Esophagus (tissue), 2 donors: ENCODE data around the gene FAM43A. TPM values are rescaled to one million over a fixed set of nuclear protein-coding genes. Genes with fewer than 3 reads are reported as not detected.

Experiments
- H3K27ac ChIP-seq, 2 donors: one replicate each; pipeline ENCODE4 v1.5.1; 2013; ENCODE audit warnings: low read depth in 2 of 2, mild to moderate bottlenecking in 2 of 2, inconsistent platforms in 1 of 2, low read length in 1 of 2, moderate library complexity in 1 of 2
- H3K27me3 ChIP-seq, 2 donors: one replicate each; pipeline ENCODE4 v1.6.1; 2013; ENCODE audit warnings: low read length in 2 of 2, control low read depth in 1 of 2, mild to moderate bottlenecking in 1 of 2; ENCODE audit not compliant: insufficient read depth in 2 of 2, control insufficient read depth in 1 of 2
- H3K36me3 ChIP-seq, 2 donors: one replicate each; pipeline ENCODE4 v1.6.1; 2013; ENCODE audit warnings: low read length in 1 of 2; ENCODE audit not compliant: control insufficient read depth in 2 of 2, insufficient read depth in 2 of 2
- H3K4me1 ChIP-seq, 2 donors: one replicate each; pipeline ENCODE4 v1.6.1; 2013; ENCODE audit warnings: low read length in 1 of 2; ENCODE audit not compliant: control insufficient read depth in 2 of 2, insufficient read depth in 2 of 2
- H3K4me3 ChIP-seq, 2 donors: one replicate each; pipeline ENCODE4 v1.5.1; 2013; ENCODE audit warnings: low read length in 2 of 2, mild to moderate bottlenecking in 2 of 2, low read depth in 1 of 2, moderate library complexity in 1 of 2
- H3K9me3 ChIP-seq, 2 donors: one replicate each; pipeline ENCODE4 v1.6.1; 2013; ENCODE audit warnings: mild to moderate bottlenecking in 2 of 2, low read depth in 1 of 2, low read length in 1 of 2, moderate library complexity in 1 of 2; ENCODE audit not compliant: control insufficient read depth in 2 of 2, insufficient read depth in 1 of 2
- WGBS, 2 donors: extraction: QIAGEN DNeasy Blood & Tissue Kit; methylation state at CpG; one replicate each; pipeline ENCODE4 v1.1.7; 2013; 5-methylcytosine and 5-hydroxymethylcytosine counted together
- polyA plus RNA-seq, 2 donors: library from polyadenylated mRNA; stranded (reverse); fragments of 200-250 nt; gene quantifications; one replicate each; pipeline ENCODE4 v1.2.3, GENCODE V29; 2013
- donor health status: healthy with polysubstance abuse.
- donor health status: Bipolar disorder and iron deficiency.

FAM43A gene
- polyA plus RNA-seq, 2 donors, result 9.0 to 15.5 TPM

DNA sequence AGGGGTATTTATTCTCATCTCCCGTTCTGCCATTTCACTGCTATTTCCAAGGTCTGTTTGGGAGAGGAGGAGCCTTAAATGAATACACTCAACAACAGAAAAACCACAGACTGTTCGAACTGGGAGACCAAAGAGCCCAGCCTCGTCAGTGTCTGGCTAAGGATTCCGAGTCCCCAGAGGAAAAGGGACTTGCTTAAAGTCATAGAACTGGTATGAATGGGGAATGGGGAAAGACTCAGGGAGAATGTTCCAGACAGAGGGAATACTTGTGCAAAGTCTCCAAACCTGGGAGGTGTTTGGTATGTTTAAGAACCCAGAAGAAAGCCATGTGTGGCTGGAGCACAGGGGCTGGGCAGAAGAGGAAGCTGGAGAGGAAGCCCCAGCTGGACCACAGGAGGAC lies 46.9 kb downstream of the FAM43A start:
- Histone ChIP-seq H3K27ac (no peak overlapping the region), H3K4me1 (no peaks in the 10 kb centered on the region), H3K4me3 (no peak overlapping the region), H3K9me3 (no peaks in the 10 kb centered on the region), H3K27me3 (no peaks in the 10 kb centered on the region), H3K36me3 (no peaks in the 10 kb centered on the region)
- WGBS, 2 donors, result 74 to 80% methylated on average over 4 of the region's 4 CpGs

- no peak overlapping the region for H3K4me3 ChIP-seq
- H3K4me1 ChIP-seq, result peaks cover 3 to 5% of the 10 kb centered on the region in 2 donors
- H3K27me3 ChIP-seq, result no peaks in the 10 kb centered on the region
- H3K9me3 ChIP-seq, result no peaks in the 10 kb centered on the region
- 66 to 79% methylated on average over 6 of the region's 6 CpGs for WGBS, 2 donors
- no peak overlapping the region for H3K27ac ChIP-seq
- H3K36me3 ChIP-seq, result no peaks in the 10 kb centered on the region
Measured at GRCh38 chr3:194736277-194736895, 50.7 kb downstream of the FAM43A start.

DNA sequence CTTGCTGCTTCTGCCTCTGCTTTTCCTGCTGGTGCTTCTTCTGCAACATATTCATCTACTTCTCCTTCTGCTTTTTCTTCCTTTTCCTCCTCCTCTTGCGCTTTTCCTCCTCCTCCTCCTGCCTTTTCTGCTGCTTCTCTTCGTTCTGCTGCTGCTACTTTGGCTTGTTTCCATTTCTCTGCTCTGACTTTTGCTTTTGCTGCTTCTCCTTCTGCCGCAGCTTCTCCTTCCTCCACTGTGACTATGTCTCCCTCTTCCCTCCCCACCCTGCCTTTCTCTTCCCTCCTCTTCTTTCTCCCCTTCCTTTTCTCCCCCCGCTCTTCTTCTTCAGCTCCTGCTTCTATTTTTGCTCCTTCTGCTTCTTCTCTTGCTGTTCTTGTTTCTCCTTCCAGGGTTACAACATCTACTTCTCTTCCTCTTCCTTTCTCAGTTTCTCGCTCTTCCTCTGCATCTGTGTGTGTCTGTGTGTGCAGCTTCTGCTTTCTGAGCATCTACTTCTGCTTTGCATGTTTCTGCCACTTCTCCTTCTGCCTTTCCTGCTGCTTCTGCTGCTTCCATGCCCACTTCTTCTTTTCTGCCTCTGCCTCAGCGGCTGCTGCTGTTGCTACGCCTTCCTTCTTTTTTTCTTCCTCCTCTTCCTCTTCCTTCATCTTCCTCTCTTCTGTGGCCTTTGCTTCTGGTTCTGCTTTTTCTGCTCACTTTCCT lies 51.4 kb downstream of the FAM43A start:
- WGBS, 2 donors, result 74 to 75% methylated on average over 7 of the region's 7 CpGs
- no peaks in the 10 kb centered on the region for H3K36me3 ChIP-seq

More for the DNA sequence above, 51.4 kb downstream of the FAM43A start:
- H3K27ac ChIP-seq, result no peak overlapping the region
- H3K4me1 ChIP-seq, result peaks cover 3 to 5% of the 10 kb centered on the region in 2 donors
- H3K27me3 ChIP-seq, result no peaks in the 10 kb centered on the region
- H3K9me3 ChIP-seq, result no peaks in the 10 kb centered on the region
- H3K4me3 ChIP-seq, result no peak overlapping the region

Other genes starting within 250 kb of the FAM43A start
- 10 to 100 TPM in 1 of 2 donors, 1 to 10 TPM in 1; 9.6 to 12.2 TPM for gene ATP13A3, start 198.9 kb upstream of the FAM43A start, polyA plus RNA-seq
- gene TMEM44, start 52.5 kb upstream of the FAM43A start, polyA plus RNA-seq, result 1 to 10 TPM; 7.3 TPM
- 10 to 100 TPM; 14.1 to 26.5 TPM for gene LSG1, start 13.7 kb upstream of the FAM43A start, polyA plus RNA-seq